ENCODE results near the gene SPSB2. TPM values are rescaled to one million over a fixed set of nuclear protein-coding genes. Genes with fewer than 3 reads are reported as not detected.

SPSB2 gene
- total and polyA plus RNA-seq, 9 of the 15 experiments (the other 6 are each of a cell fraction or from before 2014, with no cell fraction given) = 0.10 to 10.6 (median 1.9) TPM

- TF ChIP-seq RERE (CRISPR knock-in tag; IDR thresholded peaks at IDR 0.05; ENCODE audit: borderline replicate concordance) = no peak
- TF ChIP-seq, protein P1, sequence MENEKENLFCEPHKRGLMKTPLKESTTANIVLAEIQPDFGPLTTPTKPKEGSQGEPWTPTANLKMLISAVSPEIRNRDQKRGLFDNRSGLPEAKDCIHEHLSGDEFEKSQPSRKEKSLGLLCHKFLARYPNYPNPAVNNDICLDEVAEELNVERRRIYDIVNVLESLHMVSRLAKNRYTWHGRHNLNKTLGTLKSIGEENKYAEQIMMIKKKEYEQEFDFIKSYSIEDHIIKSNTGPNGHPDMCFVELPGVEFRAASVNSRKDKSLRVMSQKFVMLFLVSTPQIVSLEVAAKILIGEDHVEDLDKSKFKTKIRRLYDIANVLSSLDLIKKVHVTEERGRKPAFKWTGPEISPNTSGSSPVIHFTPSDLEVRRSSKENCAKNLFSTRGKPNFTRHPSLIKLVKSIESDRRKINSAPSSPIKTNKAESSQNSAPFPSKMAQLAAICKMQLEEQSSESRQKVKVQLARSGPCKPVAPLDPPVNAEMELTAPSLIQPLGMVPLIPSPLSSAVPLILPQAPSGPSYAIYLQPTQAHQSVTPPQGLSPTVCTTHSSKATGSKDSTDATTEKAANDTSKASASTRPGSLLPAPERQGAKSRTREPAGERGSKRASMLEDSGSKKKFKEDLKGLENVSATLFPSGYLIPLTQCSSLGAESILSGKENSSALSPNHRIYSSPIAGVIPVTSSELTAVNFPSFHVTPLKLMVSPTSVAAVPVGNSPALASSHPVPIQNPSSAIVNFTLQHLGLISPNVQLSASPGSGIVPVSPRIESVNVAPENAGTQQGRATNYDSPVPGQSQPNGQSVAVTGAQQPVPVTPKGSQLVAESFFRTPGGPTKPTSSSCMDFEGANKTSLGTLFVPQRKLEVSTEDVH (IDR thresholded peaks at IDR 0.05; ENCODE audit: low read depth, partially characterized antibody) = peak; percentile 87
- no peak for TF ChIP-seq XRCC4 (IDR thresholded peaks at IDR 0.05; ENCODE audit: extremely low read depth, insufficient read depth, insufficient read length)
- peak; percentile 91 for TF ChIP-seq ZBTB7A (IDR thresholded peaks at IDR 0.05; ENCODE audit: borderline replicate concordance, control insufficient read depth, low read depth, low read length)
- no peak for TF ChIP-seq ZNF217 (CRISPR knock-in tag; IDR thresholded peaks at IDR 0.05)
- no peak for TF ChIP-seq SPI1 (IDR thresholded peaks at IDR 0.05; ENCODE audit: borderline replicate concordance, low read depth, low read length)
- TF ChIP-seq, protein P2, sequence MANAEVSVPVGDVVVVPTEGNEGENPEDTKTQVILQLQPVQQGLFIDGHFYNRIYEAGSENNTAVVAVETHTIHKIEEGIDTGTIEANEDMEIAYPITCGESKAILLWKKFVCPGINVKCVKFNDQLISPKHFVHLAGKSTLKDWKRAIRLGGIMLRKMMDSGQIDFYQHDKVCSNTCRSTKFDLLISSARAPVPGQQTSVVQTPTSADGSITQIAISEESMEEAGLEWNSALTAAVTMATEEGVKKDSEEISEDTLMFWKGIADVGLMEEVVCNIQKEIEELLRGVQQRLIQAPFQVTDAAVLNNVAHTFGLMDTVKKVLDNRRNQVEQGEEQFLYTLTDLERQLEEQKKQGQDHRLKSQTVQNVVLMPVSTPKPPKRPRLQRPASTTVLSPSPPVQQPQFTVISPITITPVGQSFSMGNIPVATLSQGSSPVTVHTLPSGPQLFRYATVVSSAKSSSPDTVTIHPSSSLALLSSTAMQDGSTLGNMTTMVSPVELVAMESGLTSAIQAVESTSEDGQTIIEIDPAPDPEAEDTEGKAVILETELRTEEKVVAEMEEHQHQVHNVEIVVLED (CRISPR knock-in tag; IDR thresholded peaks at IDR 0.05) = no peak
- TF ChIP-seq ZBTB8A (IDR thresholded peaks at IDR 0.05; ENCODE audit: partially characterized antibody) = no peak
- TF ChIP-seq, protein P3, sequence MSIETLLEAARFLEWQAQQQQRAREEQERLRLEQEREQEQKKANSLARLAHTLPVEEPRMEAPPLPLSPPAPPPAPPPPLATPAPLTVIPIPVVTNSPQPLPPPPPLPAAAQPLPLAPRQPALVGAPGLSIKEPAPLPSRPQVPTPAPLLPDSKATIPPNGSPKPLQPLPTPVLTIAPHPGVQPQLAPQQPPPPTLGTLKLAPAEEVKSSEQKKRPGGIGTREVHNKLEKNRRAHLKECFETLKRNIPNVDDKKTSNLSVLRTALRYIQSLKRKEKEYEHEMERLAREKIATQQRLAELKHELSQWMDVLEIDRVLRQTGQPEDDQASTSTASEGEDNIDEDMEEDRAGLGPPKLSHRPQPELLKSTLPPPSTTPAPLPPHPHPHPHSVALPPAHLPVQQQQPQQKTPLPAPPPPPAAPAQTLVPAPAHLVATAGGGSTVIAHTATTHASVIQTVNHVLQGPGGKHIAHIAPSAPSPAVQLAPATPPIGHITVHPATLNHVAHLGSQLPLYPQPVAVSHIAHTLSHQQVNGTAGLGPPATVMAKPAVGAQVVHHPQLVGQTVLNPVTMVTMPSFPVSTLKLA (conservative IDR thresholded peaks at IDR 0.05) = peak; percentile 43 to 85
These were observed 21.8 kb downstream of the SPSB2 start, which contains the start of gene CDCA3 (continued) for GRCh38 chr12:6851153-6851920.

Data from K562 (cell line).